Measurements from ENCODE around the gene SGPP2.
"Not testable (repeated sequence)": the region's sequence is repeated elsewhere in the genome, so short reads cannot be mapped to it uniquely, and the experiment has no call there.

Gene SGPP2, protein sequence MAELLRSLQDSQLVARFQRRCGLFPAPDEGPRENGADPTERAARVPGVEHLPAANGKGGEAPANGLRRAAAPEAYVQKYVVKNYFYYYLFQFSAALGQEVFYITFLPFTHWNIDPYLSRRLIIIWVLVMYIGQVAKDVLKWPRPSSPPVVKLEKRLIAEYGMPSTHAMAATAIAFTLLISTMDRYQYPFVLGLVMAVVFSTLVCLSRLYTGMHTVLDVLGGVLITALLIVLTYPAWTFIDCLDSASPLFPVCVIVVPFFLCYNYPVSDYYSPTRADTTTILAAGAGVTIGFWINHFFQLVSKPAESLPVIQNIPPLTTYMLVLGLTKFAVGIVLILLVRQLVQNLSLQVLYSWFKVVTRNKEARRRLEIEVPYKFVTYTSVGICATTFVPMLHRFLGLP

DNA sequence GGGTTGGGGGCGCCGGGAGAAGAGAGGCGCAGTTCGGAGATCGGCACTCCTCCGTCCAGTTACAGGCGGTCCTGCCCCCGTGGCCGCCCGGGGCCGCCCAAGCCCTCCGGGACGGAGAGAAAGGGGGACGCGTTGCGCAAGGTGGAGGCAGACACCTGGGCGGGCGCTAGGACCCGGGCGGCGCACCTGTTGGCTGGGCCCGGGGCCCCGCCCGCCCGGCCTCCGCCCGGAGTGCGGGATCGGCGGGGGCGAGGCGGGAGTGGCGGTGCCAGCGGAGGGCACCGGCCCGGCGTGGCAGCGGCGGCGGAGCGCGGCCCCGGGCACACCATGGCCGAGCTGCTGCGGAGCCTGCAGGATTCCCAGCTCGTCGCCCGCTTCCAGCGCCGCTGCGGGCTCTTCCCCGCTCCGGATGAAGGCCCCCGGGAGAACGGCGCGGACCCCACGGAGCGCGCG is at the start of gene SGPP2:
TSS of gene SGPP2 (plus strand) at position 268 of the 453 bp plus-strand sequence. CDS start at position 328, 60 bp downstream.
- peak; percentile 17 for DNase-seq

DNA sequence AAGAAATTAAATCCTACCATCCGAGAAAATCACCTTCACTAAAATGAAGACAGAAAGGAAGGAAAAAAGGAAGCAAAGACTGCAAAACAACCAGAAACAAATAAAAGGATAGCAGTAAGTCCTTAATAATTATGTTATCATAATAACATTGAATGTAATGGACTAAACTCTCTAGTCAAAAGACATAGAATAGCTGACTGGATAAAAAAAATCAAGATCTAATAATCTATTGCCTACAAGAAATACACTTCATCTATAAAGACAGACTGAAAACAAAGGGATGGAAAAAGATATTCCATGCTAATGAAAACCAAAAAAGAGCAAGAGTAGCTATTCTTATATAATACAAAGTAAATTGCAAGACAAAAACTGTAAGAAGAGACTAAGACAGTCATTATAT is 48.5 kb upstream of the SGPP2 start:
- ATAC-seq (no peak), DNase-seq (no peak)

More for the DNA sequence above, at the start of gene SGPP2:
- ATAC-seq = peak; percentile 16

DNA sequence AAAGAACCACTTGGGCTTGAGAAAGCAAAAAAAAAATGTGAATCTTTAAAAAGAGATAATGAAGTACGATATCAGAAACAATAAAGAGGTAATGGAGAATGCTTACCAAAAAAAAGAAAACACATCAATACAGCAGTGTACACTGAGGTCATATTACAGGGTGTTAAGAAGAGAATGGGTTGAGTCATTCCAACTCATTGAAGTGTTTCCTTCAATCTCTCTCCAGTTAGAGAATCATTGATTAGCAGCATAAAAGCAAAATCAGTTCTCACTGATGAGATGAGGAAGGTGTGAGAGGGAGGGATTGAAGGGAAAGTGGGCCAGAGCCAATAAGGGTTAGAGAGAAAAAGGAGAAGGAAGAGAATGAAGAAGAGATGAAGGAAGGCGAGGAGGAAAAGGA is 43.9 kb upstream of the SGPP2 start:
- DNase-seq = no peak
- ATAC-seq = no peak

DNA sequence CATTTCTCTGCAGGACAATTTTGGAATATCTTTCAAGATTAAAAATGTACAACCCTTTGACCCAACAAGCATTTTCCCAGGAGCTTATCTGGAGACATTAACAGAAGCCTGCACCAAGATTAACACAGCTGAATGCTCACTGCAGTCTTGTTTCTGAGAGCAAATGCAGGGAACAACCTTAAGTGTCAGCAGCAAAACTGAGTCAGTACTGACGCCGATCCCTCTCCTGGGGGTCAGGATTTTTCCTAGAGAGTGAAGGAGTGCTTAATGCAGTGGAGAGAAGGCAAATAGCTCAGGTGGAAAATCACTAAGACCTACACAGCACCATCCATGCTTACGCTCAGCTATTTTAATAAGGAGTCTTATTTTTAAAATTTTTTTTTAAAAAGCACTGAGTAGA is 42.8 kb upstream of the SGPP2 start:
- no peak for DNase-seq
- no peak for ATAC-seq

DNA sequence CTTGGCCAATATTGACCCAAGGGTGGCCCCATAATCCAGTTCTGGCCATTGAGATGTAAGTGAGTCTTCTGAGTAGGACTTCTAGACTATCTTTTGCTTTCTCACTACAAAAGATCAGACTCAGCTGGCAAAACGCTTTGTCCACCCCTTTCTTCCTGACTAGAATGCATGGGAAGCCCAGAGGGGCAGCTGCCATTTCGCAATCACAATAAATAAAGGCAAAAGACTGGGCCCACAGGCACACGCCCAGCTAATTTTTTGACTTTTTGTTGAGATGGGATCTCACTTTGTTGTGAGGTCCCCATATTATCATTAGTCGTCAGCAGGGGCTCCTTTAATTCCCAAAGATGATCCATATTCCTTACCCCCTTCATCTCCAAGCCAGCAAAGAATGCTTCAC is 41.1 kb upstream of the SGPP2 start:
- DNase-seq = no peak
- ATAC-seq = no peak

DNA sequence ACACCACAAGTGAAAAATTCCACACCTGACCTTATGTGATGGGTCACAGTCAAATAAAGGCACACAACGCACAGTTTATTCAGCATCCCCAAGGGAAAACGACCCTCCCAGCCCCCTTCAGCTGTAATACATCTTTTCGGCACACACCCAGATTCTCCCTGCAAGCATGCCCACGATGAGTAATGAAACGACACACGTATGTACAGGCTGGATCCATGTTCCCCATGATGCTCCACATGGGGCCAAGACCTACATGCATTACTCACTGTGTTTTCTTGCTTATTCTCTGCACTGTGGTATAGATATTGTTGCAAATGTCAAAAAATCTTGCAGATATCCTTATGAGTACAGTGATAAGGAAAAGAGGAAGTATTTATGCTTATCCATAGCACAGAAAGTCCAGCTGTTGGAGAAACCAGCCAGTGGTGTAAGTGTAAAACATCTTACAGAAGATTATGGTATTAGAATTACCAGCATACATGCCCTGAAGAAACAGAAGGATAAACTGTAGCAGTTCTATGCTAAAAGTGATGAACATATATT is 32.5 kb upstream of the SGPP2 start:
- no peak for DNase-seq
- no peak for ATAC-seq

DNA sequence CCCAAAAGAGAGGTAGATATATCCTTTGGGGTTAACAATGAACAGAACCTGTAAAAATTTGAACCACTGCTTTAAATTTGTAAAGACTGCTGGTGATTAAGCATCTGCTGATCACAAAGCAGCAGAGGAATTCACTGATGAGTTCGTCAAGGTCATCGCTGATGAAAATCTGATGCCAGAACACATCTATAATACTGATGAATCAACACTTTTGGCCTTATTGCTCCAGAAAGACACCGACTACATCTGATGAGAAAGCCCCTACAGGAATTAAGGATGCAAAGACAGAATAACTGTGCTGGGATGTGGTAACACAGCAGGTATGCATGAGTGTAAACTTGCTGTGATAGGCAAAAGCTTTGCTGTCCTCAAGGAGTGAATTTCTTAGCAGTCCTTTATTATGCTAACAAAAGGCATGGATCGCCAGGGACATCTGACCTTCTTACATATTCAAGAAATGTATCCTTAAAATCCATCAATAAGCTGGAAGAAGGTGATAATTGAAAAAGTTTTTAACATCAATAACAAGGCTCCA is 30.5 kb upstream of the SGPP2 start:
- DNase-seq (no peak), ATAC-seq (no peak)

DNA sequence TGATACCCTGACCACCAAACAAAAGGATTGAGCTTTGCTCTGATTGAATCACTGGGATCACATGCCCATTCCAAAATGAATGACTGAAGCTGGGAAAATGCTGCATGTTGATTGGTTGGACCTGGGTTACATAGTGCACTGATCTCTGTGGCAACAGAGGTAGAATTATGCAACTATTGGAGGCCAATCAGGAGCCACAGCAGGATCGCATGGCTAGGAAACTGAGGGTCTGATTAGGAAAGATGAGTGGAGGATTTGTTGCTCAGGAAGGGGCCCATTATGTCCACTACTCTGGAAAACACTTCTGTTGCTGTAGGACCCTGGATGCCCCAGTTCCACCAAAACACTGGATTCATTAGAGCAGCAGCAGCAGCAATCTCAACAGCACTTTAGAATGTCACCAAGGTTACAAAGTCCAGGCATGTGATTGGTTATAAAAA is 25.9 kb upstream of the SGPP2 start:
- no peak for ATAC-seq

DNA sequence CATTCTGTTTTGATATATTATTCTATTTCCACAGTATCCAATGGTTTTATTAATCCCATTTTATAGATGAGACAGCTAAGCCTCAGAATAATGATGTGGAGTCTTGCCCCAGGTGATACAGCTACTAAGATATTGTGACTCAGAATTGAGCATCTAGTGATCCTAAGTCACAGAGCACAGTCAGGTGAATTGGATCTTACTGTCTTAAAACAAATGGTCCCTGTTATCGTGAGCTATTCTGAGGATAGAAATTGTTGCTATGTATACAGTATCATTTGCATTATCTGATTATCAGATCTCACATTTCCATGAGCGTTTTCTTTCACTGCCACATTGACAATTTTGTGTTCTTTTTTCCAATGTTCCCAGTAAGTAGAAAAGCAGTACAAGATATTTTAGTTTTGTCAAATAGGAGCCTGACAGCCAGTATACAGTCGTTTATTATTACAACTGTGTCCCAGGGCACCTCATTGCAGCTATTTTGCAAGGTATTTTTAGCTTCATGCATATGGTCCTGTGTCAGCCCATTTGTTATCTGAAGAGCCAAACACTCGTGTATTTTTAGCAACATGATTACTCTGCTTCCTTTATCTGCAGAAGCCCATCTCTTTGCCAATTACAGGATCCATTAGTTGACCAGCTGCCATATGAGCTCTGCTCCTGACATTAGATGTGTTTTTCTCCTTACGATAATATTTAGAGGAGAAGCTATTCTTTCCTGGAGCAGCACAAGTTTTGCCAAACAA is 25.1 kb upstream of the SGPP2 start:
- no peak for ATAC-seq
- no peak for DNase-seq

More for the DNA sequence above, 25.9 kb upstream of the SGPP2 start:
- no peak for DNase-seq

DNA sequence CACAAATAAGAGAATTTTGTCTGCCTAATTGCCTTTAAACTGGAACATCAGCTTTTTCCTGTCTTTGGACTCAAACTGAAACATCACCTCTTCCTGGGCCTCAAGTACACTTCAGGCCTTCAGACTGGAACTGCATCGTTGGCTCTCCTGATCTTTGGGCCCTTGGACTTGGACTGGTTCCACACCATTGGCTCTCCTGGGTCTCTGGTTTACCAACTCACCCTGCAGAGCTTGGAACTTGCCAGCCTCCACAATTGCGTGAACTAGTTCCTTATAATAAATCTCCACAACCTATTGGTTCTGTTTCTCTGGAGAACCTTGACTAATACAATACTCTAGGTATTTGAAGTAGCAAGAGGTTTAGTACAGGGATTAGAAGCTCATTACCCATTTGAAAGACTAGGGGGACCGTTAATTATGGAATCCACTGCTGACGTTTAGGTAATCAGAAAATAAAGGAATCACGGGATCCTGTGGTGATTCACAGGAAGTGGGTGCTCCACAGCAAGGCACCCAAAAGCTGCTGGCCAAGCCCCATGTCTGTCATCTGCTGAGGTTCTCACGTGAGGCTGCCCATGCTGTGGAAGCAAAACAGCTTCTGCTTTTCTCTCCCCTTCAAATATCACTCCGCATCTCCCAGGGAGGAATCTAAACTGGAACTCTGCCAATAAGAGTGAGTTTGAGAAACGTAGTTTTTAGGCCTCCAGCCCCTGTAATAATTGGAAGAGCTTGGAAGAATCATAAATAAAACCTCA is 20.0 kb upstream of the SGPP2 start:
- ATAC-seq (no peak), DNase-seq (no peak)

DNA sequence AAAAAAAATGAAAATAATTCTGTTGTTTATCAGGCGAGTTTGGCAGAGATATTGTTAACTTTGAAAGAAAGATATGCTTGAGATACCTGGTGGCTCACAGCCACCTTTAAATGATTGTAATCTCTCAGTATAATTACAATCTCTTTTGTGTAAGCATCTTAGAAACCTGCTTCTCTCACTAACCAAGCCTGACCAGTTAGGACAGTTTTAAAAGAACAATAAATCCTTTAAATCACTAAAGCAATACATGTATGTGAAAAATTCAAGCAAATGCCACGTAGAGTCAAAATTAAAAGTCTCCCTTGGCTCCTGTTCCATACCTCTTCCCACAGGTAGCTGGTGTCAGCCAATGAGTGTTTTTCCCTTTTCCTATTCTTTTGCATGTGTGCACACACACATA is 15.7 kb upstream of the SGPP2 start:
- no peak for ATAC-seq
- no peak for DNase-seq

DNA sequence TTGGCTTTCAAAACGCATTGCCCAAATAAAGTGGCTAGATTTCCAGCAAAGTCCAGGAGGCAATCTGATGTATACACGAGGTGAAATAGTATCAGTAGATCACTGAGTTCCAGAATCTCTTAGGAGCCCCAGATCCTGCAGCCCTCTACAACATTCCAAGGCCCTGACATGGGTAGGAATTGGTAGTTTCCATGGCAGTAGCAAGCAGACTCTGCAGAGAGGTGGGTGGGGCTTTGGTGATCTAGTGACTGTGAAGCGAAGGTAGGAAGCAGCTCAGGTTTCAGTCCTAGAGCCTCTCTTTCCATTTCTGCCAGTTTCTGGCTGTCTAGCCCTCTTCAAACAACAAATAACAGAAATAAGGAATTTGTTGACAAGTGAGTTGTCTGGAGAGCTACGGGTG is 13.8 kb upstream of the SGPP2 start:
- ATAC-seq (no peak), DNase-seq (no peak)

DNA sequence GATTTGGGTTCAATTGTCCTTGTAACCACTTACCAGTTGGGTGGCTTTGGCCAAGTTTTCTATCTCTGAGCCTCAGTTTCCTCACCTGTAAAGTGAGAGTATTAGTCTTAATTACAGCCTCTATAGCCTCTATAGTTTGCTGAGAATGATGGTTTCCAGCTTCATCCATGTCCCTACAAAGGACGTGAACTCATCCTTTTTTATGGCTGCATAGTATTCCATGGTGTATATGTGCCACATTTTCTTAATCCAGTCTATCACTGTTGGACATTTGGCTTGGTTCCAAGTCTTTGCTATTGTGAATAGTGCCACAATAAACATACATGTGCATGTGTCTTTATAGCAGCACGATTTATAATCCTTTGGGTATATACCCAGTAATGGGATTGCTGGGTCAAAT is 12.0 kb upstream of the SGPP2 start:
- not testable (repeated sequence) for ATAC-seq, DNase-seq

DNA sequence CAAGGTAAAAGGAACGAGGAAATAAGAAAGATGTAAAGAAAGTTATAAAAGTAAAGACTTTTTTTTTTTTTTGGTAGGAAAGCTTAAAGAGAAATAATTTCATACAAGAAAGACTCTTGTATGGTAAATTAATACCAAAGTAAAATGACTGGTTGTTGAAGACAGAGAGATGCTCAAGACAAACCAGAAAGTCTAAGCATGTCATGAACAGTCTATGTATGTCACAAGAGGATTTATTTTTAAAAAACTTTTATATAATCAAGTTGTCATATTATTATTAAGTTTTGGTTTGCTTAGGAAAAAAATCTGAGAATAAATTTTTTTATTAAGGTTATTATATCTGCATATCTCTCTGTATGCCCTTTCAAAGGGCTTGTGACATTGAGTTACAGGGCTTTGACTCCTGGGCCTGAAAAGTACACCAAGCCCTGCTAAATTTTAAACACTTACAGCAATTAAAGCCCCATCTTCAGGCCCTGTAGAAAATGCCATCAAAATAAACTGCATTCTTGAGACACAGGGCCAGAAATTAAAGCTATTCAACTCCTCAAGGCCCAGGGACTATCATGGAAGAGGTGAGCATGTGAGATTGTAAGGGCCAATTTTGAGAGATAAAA is 10.9 kb upstream of the SGPP2 start:
- DNase-seq (no peak), ATAC-seq (no peak)

DNA sequence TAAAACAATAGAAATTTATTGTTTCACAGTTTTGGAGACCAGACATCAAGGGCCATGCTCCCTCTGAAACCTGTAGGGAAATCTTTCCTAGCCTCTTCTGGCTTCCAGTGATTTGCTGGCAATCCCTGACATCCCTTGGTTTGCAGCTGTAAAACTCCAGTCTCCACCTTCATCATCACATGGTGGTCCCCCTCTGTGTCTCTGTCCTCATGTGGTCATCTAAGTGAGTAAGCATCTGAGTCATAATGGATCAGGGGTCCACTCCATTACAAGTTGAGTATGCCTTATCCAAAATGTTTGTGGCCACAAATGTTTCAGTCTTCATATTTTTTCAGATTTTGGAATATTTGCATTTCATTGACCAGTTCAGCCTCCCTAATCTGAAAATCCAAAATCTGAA is 5.6 kb upstream of the SGPP2 start:
- no peak for DNase-seq
- no peak for ATAC-seq

DNA sequence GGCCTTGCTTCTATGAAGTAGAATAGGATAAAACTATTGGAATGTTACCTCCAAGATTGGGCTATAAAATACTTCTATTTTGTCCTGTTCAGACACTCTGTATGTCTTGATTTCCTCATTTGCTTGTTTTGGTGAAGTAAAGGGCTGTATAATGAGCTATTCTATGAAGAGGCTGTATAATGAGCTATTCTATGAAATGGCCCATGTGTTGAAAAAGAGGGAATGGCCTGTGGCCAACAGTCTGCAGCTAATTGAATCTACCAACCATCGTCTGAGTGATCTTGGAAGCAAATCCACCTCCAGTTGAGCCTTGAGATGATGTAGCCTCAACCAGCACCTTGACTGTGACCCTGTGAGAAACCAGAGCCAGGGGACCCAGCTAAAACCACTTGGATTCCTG is 3.8 kb upstream of the SGPP2 start:
- ATAC-seq (no peak), DNase-seq (no peak)

DNA sequence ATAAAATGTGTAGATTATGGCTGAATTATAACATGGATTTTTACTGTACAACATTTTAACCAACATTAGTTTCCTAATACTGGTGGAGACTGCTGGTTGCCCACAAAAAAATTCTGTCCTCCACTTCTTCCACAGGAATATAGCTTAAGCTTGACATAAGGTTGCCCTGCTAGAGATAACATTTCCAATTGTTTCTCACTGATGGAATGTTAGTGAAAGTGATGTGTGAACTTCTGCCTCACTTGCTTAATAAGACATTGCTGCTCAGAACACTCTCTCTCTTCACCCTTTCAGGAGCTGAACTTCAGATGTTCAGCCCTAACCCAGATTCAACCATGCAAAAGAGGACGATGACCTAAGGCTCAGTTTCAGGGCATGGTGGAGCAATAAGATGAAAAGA is 2.7 kb upstream of the SGPP2 start:
- DNase-seq (no peak), ATAC-seq (no peak)

DNA sequence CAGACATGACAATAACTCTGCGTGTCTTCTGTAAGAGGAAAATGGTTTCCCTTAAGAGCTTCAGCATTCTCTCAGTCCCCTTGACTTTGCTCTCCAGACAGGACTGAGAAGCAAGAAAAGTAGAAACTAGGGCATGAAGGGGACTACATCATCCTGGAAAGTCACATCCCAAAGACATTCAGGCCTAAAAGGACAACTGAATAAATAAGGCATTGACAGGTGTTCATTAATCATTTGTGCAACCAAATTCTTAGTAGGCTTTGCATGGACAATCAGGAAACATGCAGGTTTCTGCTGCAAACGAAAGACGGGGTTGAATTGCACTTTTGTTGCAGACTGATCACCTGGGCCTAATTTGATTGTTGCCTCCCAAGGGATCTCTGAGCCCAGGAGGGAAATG is 1.2 kb upstream of the SGPP2 start:
- no peak for ATAC-seq
- DNase-seq = no peak

DNA sequence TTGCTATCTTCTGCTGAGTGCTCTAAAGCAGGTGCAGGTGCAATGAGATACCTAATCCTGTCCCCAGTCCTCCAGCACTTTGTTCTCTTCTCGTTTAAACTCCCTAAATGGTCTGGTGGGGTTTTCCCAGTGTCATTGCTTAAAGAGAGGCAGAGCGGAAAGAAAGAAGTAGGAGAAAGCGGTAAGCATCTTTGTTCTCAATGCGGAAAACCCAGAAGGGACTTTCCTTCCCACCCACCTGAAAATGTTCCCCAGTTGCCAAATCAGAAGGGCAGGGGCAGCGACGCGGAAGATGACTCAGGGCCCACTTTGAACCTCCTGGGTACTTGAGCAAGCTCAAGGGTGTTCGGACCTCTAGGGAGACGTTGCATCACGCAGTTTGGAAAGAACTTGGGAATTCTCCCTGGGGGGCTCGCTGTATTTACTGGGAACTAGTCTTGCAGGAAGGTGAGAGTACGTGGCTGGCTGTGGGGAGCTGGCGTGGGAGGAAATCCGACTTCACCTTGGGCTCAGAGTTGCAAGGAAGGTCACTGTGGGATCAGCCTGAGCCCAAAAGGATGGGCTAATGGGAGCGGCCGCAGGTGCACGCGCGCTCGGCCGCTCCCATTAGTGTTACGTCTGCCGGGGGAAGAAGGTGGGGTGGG is 589 bp upstream of the SGPP2 start:
- ATAC-seq = peak; percentile 82
- DNase-seq = peak; percentile 55

DNA sequence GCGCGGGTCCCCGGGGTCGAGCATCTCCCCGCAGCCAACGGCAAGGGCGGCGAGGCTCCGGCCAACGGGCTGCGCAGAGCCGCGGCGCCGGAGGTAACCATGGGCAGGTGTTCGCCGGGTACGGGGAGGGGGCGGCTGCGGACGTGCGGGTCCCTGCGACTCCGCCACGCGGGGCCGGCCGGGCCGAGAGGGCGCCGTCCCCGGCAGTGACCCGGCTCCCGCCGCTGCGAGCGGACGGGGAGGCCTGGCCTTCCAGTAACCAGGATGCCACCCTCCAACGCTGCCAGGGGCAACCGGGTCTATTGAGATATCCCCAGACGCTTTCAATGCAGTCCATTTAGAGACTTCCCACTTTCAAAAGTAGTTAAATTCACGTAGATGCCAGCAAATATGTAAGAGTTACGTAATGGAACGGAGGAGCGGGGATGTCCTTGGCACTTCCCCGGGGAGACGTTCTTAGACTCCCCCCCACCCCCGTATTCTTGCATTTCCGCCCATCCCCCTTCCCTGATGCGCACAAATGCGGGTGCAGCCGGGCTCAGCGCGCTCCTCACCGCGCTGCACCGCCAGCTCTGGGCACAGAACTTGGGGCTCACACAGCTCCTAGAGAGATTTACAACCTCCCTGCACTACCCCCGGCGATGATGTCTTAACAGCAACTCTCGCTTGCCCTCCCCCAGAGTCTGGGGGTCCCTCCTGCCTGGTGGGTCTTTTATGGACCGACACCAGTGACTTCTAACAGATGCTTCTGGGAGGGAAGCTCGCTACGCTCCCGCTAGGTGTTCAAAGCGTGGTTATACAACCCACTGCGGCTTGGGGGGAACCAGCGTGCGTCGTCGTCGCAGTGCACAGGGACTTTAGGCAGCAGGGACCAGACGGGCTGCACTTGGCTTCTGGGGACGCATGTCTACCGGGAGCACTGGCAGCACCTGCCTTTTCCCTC is 657 bp downstream of the SGPP2 start:
- no peak for ATAC-seq
- DNase-seq = peak; percentile 26

Data from stimulated activated naive CD8-positive, alpha-beta T cell treated with anti-CD3 and anti-CD28 coated beads, Interleukin-15, Interleukin-2, amounts not matched to agents 100 U/mL and 50 U/mL, for 24 hours (primary cell).